HepG2 (cell line): Measurements from ENCODE around the gene PRKRIP1. TPM values are rescaled to one million over a fixed set of nuclear protein-coding genes. Genes with fewer than 3 reads are reported as not detected.
A peak's percentile ranks its signal among the peaks of the same experiment; 100 is the strongest.

ENCODE experiments used
- BRD4 ChIP-seq: sonication (generic); formaldehyde crosslinking; IDR thresholded peaks from 2 replicates; pipeline ENCODE4 v1.4.0; 2020; ENCODE audit warnings: missing genetic modification reagents
- CBX5 ChIP-seq: sonication (generic); formaldehyde crosslinking; IDR thresholded peaks from 2 replicates; pipeline ENCODE4 v1.4.0; 2020; ENCODE audit warnings: missing genetic modification reagents, borderline replicate concordance
- FOXO4 ChIP-seq: sonication (generic); formaldehyde crosslinking; conservative IDR thresholded peaks from 2 replicates; pipeline ENCODE4 v1.8.1; 2023; ENCODE audit warnings: missing genetic modification reagents
- JARID2 ChIP-seq: sonication (generic); formaldehyde crosslinking; IDR thresholded peaks from 2 replicates; pipeline ENCODE4 v1.8.1; 2023; ENCODE audit warnings: missing genetic modification reagents, inconsistent platforms; ENCODE audit not compliant: insufficient replicate concordance
- MTF1 ChIP-seq: sonication (generic); formaldehyde crosslinking; IDR thresholded peaks from 2 replicates; pipeline ENCODE4 v1.5.0; 2020; ENCODE audit warnings: missing genetic modification reagents
- PAXIP1 ChIP-seq: sonication (generic); formaldehyde crosslinking; conservative IDR thresholded peaks from 2 replicates; pipeline ENCODE4 v1.4.0; 2020; ENCODE audit warnings: mild to moderate bottlenecking, missing genetic modification reagents, moderate library complexity
- PBX3 ChIP-seq: sonication (generic); formaldehyde crosslinking; IDR thresholded peaks from 2 replicates; pipeline ENCODE4 v1.8.1; 2023; ENCODE audit warnings: missing genetic modification reagents, inconsistent platforms, borderline replicate concordance
- PLRG1 ChIP-seq: fragments of 450-650 bp; conservative IDR thresholded peaks from 2 replicates; pipeline ENCODE4 v1.6.1; 2016
- SP2 ChIP-seq: sonication (generic); formaldehyde crosslinking; IDR thresholded peaks from 2 replicates; pipeline ENCODE4 v1.5.1; 2020; ENCODE audit warnings: mild to moderate bottlenecking, missing genetic modification reagents
- TAF1 ChIP-seq: sonication (generic); formaldehyde crosslinking; IDR thresholded peaks from 2 replicates; pipeline ENCODE4 v1.4.0; 2020; ENCODE audit warnings: missing genetic modification reagents
- THAP9 ChIP-seq: sonication (generic); formaldehyde crosslinking; IDR thresholded peaks from 2 replicates; pipeline ENCODE4; 2020; ENCODE audit warnings: missing genetic modification reagents, mild to moderate bottlenecking, borderline replicate concordance
- ZBTB42 ChIP-seq: sonication (generic); formaldehyde crosslinking; IDR thresholded peaks from 2 replicates; pipeline ENCODE4 v1.5.0; 2020; ENCODE audit warnings: mild to moderate bottlenecking, missing genetic modification reagents
- ZNF251 ChIP-seq: sonication (generic); formaldehyde crosslinking; IDR thresholded peaks from 2 replicates; pipeline ENCODE4 v1.9.0; 2021; ENCODE audit warnings: mild to moderate bottlenecking, missing genetic modification reagents
- ZNF34 ChIP-seq: sonication (generic); formaldehyde crosslinking; IDR thresholded peaks from 2 replicates; pipeline ENCODE4 v1.4.0; 2020; ENCODE audit warnings: mild to moderate bottlenecking, missing genetic modification reagents, borderline replicate concordance
- ZNF367 ChIP-seq: sonication (generic); formaldehyde crosslinking; IDR thresholded peaks from 2 replicates; pipeline ENCODE4 v1.4.0; 2020; ENCODE audit warnings: missing genetic modification reagents, borderline replicate concordance
- ZNF598 ChIP-seq: sonication (generic); formaldehyde crosslinking; IDR thresholded peaks from 2 replicates; pipeline ENCODE4 v1.5.1; 2020; ENCODE audit warnings: mild to moderate bottlenecking, missing genetic modification reagents, borderline replicate concordance
- ZNF674 ChIP-seq: sonication (generic); formaldehyde crosslinking; IDR thresholded peaks from 2 replicates; pipeline ENCODE4 v1.5.0; 2020; ENCODE audit warnings: low read depth, mild to moderate bottlenecking, missing genetic modification reagents
- ZNF777 ChIP-seq: sonication (generic); formaldehyde crosslinking; IDR thresholded peaks from 2 replicates; pipeline ENCODE4 v1.4.0; 2020; ENCODE audit warnings: missing genetic modification reagents
- polyA plus RNA-seq, 8 experiments: library from polyadenylated mRNA; depleted of rRNA in 3 of 8; stranded (reverse) in 7 of 8; unstranded in 1 of 8; fragments of >200 nt; fragmentation: Illumina TruSeq in 4 of 8; extraction: Trizol in 4 of 8; gene quantifications; 2 replicates each; pipeline versions ENCODE4 v1.2.1 to v1.2.3, GENCODE V29; 2011 to 2016; ENCODE audit warnings: low read depth in 4 of 8, missing spikeins in 1 of 8, mixed read lengths in 1 of 8; ENCODE audit not compliant: insufficient read depth in 1 of 8
- total RNA-seq, 5 experiments: library from RNA; depleted of rRNA; stranded (reverse); fragments of >200 nt; fragmentation: Illumina TruSeq; extraction: Trizol; gene quantifications; 2 replicates each; pipeline ENCODE4 v1.2.3, GENCODE V29; 2016; ENCODE audit warnings: low read depth in 1 of 5

The PRKRIP1 gene
- total and polyA plus RNA-seq, 2 of the 13 experiments (the other 11 are each of a cell fraction or from before 2014, with no cell fraction given) = 13.2 to 16.8 TPM

- TF ChIP-seq SP2 (CRISPR knock-in tag) (no peak), TAF1 (CRISPR knock-in tag) (peak; percentile 44; the same call in 1 of the 2 replicates), BRD4 (CRISPR knock-in tag) (no peak), PLRG1 (no peak), ZNF598 (CRISPR knock-in tag) (0 out of 2 replicates have a peak, but pooled peaks have one; percentile 59), PBX3 (no peak), THAP9 (CRISPR knock-in tag) (peak; percentile 70; the same call in 1 of the 2 replicates), ZBTB42 (no peak), ZNF777 (CRISPR knock-in tag) (no peak), FOXO4 (CRISPR knock-in tag) (no peak), PAXIP1 (no peak; the same call in 1 of the 2 replicates), ZNF674 (CRISPR knock-in tag) (no peak), JARID2 (CRISPR knock-in tag) (no peak), ZNF367 (CRISPR knock-in tag) (no peak), MTF1 (no peak), CBX5 (no peak; the same call in 1 of the 2 replicates), ZNF251 (no peak), ZNF34 (CRISPR knock-in tag) (no peak)
These were observed at the start of gene PRKRIP1 (continued) for GRCh38 chr7:102395873-102396709.
